NCI-H1092 (cell line): ENCODE measurements around the gene TNIK.
A peak's percentile ranks its signal among the peaks of the same experiment; 100 is the strongest.

Experiments
- DNase-seq: peaks from one replicate; lab custom pipeline; 2025; lab: John Stamatoyannopoulos, UW

TNIK gene

GRCh38 chr3:171088964-171089754, 371.0 kb downstream of the TNIK start:
- no peak for DNase-seq

DNA sequence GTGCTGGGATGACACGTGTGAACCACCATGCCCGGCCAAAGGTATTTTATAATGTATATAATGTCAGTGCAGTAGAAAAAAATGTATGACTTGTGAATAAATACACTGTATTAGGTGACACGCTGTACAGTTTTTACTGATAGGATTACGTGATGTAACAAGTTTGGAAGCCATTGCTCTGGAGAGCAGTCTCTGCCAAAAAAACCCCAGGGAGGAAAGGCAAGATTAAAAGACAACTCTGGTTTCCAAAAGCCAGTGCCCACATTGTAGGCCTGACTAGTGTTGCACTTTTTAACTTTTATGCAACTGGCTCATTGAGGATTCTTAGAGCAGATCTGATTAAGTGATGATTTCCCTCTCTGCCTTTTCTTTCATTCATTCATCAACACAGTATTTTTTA, 371.7 kb downstream of the TNIK start:
- no peak for DNase-seq

GRCh38 chr3:171086914-171087313, 373.3 kb downstream of the TNIK start:
- DNase-seq: no peak

- DNase-seq: no peak
Measured at GRCh38 chr3:171077261-171077660, 382.9 kb downstream of the TNIK start.

GRCh38 chr3:171072432-171072831, 387.8 kb downstream of the TNIK start:
- DNase-seq: no peak

- DNase-seq: no peak
Measured at GRCh38 chr3:171068658-171069057, 391.5 kb downstream of the TNIK start.

GRCh38 chr3:171066206-171066605, 394.0 kb downstream of the TNIK start:
- no peak for DNase-seq

DNA sequence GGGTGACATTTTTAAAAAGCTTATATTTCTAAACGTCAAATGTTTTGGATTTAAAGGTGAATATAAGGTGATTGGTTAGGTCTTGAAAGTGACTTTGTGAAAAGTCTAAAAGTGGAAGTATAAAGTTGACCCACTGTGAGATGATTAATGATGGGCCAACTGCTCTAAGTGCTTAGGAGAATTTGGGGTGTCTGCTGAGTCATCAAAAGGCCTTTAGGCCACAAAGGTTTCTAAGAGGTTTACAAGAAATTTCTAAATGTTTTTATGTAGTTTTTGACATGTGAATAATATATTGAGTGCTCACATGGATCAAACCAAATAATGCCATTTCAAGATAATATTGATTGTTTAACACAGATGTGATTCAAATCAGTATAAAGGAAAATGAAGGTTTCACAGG, 394.5 kb downstream of the TNIK start:
- DNase-seq: no peak

DNA sequence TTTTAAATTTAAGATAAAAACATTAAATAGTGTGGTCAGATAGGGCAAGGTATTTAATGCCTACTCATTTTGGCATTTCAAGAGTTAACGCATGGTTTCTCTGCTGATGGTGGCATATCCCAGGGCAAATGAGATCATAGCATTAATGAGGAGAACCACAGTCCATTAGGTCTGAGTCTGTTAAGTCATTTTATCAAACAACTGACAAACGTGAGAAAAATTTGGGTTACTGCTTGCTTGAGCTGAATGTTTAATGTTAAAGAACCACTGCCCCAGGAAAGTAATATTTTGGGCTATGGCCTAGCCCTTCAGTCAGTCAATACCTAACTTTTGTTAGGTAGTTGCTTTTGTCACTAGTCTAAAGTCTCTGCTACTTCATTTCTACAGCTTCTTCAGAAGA, 395.7 kb downstream of the TNIK start:
- no peak for DNase-seq

DNA sequence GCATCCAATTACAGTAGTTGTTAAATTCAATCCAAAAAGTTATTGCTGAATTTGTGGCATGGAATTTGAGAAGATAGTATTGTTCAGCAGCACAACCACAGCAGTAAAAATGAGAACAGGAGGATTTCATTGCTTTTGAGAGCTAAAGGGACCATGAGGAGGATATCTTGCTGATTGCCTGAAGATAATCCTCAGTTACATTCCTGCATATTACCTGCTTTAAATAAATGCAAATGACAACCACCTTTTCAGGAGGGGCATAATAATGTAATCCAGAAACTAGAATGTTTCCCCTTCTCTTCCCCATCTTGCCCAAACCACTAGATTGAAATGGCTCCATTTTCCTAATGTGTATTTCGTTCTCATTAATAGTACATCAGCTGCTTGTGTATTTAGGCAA, 398.5 kb downstream of the TNIK start:
- DNase-seq: no peak

GRCh38 chr3:171059978-171060377, 400.2 kb downstream of the TNIK start:
- no peak for DNase-seq

DNA sequence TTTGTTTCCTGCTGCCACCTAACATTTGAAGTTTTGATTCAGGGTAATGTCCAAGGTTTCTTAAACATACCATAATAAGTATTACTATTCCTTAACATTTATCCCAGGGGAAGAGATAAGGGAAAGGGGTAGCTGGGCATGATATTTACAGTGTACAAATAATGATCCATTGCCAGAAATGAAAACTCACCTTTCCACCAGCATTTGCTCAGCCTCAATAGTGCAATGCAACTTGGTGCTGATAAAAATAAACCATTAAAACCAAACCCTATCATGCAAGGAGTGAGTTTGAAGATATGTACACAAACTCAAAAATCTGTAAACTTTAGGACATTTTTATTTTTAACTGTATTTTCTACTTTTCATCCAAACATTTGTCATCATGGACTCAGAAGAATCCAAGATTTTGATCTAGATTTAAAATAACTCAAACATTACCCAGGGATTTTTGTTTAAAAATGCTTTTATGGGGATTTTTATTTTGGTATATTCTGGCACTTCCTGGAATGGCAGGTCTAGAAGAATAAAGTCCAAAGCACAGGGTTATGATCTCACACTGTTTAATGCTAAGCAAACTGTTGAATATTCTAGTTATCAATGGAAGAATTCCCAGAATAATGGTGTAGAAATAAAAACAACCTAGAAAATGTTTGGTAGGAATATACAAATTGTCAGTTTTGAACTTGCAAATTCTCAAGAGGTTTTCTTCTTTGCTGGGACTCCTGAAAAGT, 401.2 kb downstream of the TNIK start:
- DNase-seq: no peak

DNA sequence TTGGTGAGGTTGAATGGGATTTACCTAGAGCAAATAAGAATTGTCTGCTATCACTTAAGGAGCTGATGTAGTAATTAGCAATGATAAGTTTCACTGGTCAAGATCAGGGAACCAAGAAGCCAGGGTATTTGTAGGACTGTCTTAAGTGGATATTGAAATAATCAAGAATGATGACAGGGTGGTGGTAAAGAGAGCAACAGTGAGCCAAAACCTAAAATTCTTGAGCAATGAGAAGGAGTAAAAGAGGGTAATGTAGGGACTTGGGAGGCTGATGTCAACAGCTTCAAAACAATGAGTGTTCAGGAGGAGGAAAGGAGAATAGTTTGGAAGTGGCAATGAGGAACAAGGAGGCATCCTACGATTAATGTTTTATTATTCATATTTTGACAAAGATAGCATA, 402.1 kb downstream of the TNIK start:
- no peak for DNase-seq

GRCh38 chr3:171057072-171057471, 403.1 kb downstream of the TNIK start:
- no peak for DNase-seq

DNA sequence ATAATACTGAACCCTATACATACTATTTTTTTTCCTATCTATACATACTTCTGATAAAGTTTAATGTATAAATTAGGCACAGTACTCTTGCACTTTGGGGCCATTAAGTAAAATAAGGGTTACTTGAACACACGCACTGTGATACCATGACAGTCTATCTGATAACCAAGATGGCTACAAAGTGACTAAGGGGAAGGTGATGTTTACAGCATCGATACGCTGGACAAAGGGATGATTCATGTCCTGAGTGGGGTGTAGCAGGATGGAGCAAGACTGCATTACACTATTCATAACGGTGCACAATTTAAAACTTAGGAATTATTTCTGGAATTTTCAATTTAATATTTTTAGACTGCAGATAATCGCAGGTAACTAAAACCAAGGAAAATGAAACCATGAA, 403.7 kb downstream of the TNIK start:
- DNase-seq: no peak

DNA sequence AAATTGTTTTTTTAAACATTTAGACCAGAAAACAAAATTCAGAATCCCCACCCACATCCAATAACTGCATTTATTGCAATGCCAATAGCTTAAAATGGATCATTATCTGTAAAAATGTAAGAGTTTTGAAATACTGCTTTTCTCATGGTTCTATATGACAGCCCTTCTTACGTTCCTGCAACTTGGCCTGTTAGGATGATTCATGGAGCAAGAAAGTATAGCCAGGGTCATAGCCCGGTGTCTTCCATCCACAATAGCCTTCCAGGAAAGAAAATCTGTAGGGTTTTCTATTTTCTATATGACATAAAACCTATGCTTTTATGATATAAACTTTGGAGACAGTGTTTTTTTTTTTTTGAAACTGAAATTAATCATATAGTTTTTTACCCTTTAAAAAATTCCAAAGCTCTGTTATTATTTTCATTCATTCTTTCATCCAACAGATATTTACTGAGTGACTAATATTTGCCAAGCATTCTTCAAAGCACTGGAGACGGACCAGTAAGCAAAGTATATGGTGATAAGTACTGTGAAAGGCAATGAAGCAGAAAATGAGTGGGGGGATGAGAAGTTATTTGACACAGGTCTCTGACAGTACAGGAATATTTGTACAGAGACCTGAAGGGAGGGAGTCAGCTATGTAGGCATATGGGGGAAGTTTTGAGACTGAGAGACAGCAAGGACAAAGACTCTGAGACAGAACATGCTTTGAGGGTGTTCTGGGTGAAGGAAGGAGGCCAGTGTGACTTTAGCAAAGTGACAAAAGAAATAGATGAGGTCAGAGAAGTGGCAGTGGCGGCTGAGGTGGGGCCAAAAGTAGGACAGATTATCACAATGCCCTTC, 404.6 kb downstream of the TNIK start:
- no peak for DNase-seq

DNA sequence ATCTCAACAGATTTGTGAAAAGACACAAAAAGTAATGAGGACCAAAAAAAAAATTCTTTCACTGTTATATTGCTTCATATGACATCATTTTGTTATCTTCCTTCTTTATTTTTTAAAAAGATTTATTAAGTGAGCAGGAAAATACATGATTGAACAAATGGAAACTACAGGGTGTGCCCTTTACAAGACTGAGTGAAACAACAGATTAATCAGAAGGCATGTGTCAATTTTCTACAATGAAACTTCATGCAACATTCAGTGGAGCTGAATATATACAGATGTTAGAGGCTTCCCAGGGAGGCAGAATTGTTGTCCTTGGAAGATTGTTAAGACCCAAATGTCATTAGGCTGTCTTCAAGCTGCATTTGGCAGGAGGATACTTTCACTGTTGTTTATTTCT, 405.3 kb downstream of the TNIK start:
- no peak for DNase-seq

GRCh38 chr3:171054231-171054630, 406.0 kb downstream of the TNIK start:
- no peak for DNase-seq

DNA sequence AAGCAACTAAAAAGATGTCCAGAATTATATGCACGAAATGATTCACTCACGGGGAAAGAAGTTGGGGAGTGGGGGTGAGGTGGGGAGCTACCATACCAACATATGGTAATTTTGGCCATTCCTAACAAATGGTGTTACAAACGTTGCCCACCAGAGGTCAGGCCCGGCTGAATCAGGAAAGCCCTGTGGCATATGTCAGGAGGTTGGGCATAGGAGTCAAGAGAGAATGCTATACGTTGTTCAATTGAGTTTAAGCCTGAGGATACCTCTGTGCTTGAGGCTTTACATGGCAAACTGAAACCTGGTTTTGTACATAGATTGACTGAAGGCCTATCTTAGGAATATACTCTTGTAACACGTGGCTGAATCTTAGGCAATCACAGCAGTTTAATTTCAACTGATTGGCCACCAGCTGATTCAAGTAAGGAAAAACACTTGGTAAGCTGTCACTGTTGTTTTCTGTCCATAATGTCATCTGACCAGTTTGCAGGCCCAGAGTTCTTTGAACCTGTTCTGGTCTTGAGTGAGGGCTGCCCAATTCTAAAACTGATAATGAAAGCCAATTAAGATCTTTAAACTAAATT, 410.3 kb downstream of the TNIK start:
- peak; percentile 39 for DNase-seq

- no peak for DNase-seq
Measured at GRCh38 chr3:171046760-171047159, 413.4 kb downstream of the TNIK start.

DNA sequence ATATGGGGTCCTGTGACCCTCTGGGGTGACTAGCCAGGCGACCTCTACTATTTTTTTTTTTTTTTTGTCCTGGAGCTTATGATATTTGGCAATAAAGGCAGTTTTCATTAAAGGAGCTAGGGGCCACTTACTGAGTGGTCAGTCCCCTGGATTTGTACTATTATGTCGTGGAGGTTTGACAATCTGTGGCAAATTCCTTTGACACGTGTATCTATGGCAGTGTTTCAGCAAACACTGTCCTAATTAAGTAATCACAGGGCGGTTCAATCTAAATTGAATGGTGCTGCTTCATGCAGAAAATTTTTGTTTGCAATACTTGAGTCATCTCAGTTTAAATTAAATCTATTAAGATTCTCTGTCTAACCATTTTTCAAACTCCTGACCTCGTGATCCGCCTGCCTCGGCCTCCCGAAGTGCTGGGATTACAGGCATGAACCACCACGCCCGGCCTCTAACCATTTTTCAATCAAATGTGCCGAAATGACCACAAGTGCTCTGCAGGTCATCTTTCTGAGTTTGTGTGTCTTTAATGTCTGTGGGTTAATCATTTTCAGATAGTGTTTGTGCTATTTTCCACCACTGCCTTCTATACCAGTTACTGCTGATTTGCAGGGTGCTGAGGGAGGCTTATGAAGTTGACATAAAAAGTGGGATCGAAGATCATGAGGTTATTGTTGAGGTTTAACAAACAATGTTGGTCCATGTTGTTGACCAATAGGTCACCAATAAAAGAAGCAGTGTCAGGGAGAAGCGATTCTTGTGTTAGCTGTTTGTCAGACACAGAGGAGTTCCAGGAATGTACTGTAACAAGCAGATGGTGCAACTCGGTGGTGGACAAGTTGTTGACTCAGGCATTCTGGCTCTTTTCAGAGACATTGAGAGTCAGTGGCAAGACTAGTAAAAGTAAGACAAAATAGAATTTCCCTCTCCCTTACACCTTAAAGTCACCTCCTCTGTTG, 415.1 kb downstream of the TNIK start:
- DNase-seq: no peak
